Mesendoderm (in vitro differentiated cells): ENCODE measurements around the gene MORC3.
"Not testable (repeated sequence)": the region's sequence is repeated elsewhere in the genome, so short reads cannot be mapped to it uniquely, and the experiment has no call there.

Experiments used
- DNase-seq: peaks from one replicate; pipeline ENCODE4 v3.0.0; 2013
- H2AK5ac ChIP-seq: 2 replicates; pipeline ENCODE4 v1.6.1; 2013; ENCODE audit warnings: low read length, inconsistent platforms
- H2BK120ac ChIP-seq: 2 replicates; pipeline ENCODE4 v1.6.1; 2013; ENCODE audit warnings: low read depth, mild to moderate bottlenecking, low read length, moderate library complexity, mixed read lengths
- H2BK15ac ChIP-seq: replicated peaks from 2 replicates; pipeline ENCODE4 v1.6.1; 2013; ENCODE audit warnings: low read depth, mild to moderate bottlenecking, moderate library complexity
- H2BK5ac ChIP-seq: 2 replicates; pipeline ENCODE4 v1.6.1; 2013; ENCODE audit warnings: low read length, inconsistent platforms
- H3K18ac ChIP-seq: 2 replicates; pipeline ENCODE4 v1.6.1; 2013; ENCODE audit warnings: mild to moderate bottlenecking, low read length, mixed read lengths
- H3K23ac ChIP-seq: one replicate; pipeline ENCODE4 v1.6.1; 2013; ENCODE audit warnings: low read length
- H3K27ac ChIP-seq: 2 replicates; pipeline ENCODE4 v1.5.1; 2013; ENCODE audit warnings: low read depth, mild to moderate bottlenecking, inconsistent platforms, low read length, moderate library complexity
- H3K27me3 ChIP-seq: 2 replicates; pipeline ENCODE4 v1.6.1; 2013; ENCODE audit warnings: low read length, control low read depth, mild to moderate bottlenecking, inconsistent platforms; ENCODE audit not compliant: insufficient read depth, poor library complexity
- H3K36me3 ChIP-seq: 2 replicates; pipeline ENCODE4 v1.6.1; 2013; ENCODE audit warnings: low read length, inconsistent platforms; ENCODE audit not compliant: control insufficient read depth, insufficient read depth
- H3K4ac ChIP-seq: one replicate; pipeline ENCODE4 v1.6.1; 2013; ENCODE audit warnings: low read depth, mild to moderate bottlenecking, low read length, moderate library complexity
- H3K4me1 ChIP-seq: 2 replicates; pipeline ENCODE4 v1.6.1; 2013; ENCODE audit warnings: low read depth, low read length, inconsistent platforms; ENCODE audit not compliant: control insufficient read depth
- H3K4me2 ChIP-seq: 2 replicates; pipeline ENCODE4 v1.6.1; 2013; ENCODE audit warnings: low read length
- H3K4me3 ChIP-seq: 2 replicates; pipeline ENCODE4 v1.5.1; 2013; ENCODE audit warnings: mild to moderate bottlenecking, low read length
- H3K56ac ChIP-seq: one replicate; pipeline ENCODE4 v1.6.1; 2013; ENCODE audit warnings: low read length
- H3K79me1 ChIP-seq: 2 replicates; pipeline ENCODE4 v1.6.1; 2013; ENCODE audit warnings: low read length, inconsistent platforms
- H3K79me2 ChIP-seq: 2 replicates; pipeline ENCODE4 v1.6.1; 2013; ENCODE audit warnings: mild to moderate bottlenecking, low read length; ENCODE audit not compliant: control insufficient read depth, insufficient read depth
- H3K9ac ChIP-seq: 2 replicates; pipeline ENCODE4 v1.6.1; 2013; ENCODE audit warnings: low read length, inconsistent platforms
- H4K5ac ChIP-seq: one replicate; pipeline ENCODE4 v1.6.1; 2013; ENCODE audit warnings: low read length
- H4K8ac ChIP-seq: one replicate; pipeline ENCODE4 v1.6.1; 2013; ENCODE audit warnings: low read depth, mild to moderate bottlenecking, control low read depth, low read length, moderate library complexity
- WGBS: extraction: QIAGEN DNeasy Blood & Tissue Kit; methylation state at CpG from one replicate; pipeline ENCODE4 v1.1.7; 2013; ENCODE audit warnings: low lambda C conversion rate, missing lambda C conversion rate; ENCODE audit not compliant: insufficient coverage; ENCODE audit errors: extremely low coverage; 5-methylcytosine and 5-hydroxymethylcytosine counted together

The MORC3 gene

DNA sequence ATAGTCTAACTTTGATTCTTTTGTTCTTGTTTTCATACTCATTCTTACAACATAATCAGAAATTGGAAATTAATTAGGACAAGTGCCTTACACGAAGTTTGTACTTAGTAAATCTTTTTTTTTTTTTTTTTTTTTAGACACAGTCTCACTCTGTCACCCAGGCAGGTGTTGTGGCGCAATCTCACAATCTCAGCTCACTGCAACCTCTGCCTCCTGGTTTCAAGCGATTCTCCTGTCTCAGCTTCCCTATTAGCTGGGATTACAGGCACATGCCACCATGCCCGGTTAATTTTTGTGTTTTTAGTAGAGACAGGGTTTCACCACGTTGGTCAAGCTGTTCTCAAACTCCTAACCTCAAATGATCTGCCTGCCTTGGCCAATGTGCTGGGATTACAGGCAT, 77.6 kb downstream of the MORC3 start:
- Histone ChIP-seq H2BK5ac (no peak overlapping the region), H3K56ac (no peak overlapping the region), H2AK5ac (no peak overlapping the region), H4K5ac (no peak overlapping the region), H2BK120ac (no peak overlapping the region), H3K79me1 (no peaks in the 10 kb centered on the region), H3K4ac (no peak overlapping the region), H3K9ac (no peak overlapping the region), H2BK15ac (no peak overlapping the region), H3K36me3 (peaks cover under 1% of the 10 kb centered on the region), H3K27ac (no peak overlapping the region), H3K79me2 (no peaks in the 10 kb centered on the region), H3K27me3 (no peaks in the 10 kb centered on the region), H3K4me1 (no peaks in the 10 kb centered on the region), H3K4me2 (no peak overlapping the region), H4K8ac (no peak overlapping the region), H3K18ac (no peak overlapping the region), H3K4me3 (no peak overlapping the region), H3K23ac (no peak overlapping the region)
- DNase-seq, result no peak
- no CpG with 5 or more reads among the region's 5 CpGs for WGBS

DNA sequence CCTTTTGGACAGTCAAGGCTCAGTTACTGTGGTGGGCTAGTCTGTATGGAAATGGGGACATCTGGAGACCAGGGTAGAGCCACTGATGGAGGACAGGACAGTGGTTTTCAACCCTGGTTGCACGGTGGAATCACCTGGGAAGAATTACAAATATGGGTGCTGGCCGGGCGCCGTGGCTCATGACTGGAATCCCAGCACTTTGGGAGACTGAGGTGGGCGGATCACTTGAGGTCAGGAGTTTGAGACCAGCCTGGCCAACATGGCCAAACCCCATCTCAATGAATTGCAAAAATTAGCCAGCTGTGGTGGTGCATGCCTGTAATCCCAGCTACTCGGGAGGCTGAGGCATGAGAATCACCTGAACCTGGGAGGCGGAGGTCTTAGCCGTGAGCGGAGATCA, 79.7 kb downstream of the MORC3 start:
- not testable (repeated sequence) for H3K4me2 ChIP-seq, H3K18ac ChIP-seq, H2AK5ac ChIP-seq, H3K4me3 ChIP-seq, DNase-seq, H2BK120ac ChIP-seq, H3K9ac ChIP-seq, H4K8ac ChIP-seq, H3K27me3 ChIP-seq, H3K79me2 ChIP-seq, H3K27ac ChIP-seq, H2BK15ac ChIP-seq, H3K36me3 ChIP-seq, H3K4ac ChIP-seq, H3K79me1 ChIP-seq, H3K56ac ChIP-seq, H4K5ac ChIP-seq, H2BK5ac ChIP-seq, H3K23ac ChIP-seq, H3K4me1 ChIP-seq
- no CpG with 5 or more reads among the region's 9 CpGs for WGBS

DNA sequence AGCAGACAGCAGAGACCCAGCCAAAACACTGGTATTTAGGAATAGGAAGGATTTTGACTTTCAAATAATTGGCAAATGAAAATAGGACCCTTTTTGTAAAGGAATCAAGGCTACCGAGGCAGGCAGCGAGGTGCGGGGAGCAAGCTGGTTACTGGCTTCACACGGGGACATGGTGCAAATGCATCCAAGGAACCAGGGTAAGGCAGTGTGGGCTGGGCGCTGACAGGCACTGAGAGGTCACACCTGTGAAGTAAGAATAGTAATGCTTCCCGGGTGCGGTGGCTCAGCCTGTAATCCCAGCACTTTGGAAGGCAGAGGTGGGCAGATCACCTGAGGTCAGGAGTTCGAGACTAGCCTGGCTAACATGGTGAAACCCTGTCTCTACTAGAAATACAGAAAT, 80.7 kb downstream of the MORC3 start:
- Histone ChIP-seq H3K9ac (no peak overlapping the region), H2BK120ac (no peak overlapping the region), H3K79me2 (no peaks in the 10 kb centered on the region), H3K4ac (no peak overlapping the region), H2BK5ac (no peak overlapping the region), H3K23ac (no peak overlapping the region), H3K4me1 (no peaks in the 10 kb centered on the region), H2BK15ac (no peak overlapping the region), H3K18ac (no peak overlapping the region), H2AK5ac (no peak overlapping the region), H4K5ac (no peak overlapping the region), H3K27me3 (no peaks in the 10 kb centered on the region), H4K8ac (no peak overlapping the region), H3K36me3 (peaks cover 7% of the 10 kb centered on the region), H3K56ac (no peak overlapping the region), H3K4me3 (no peak overlapping the region), H3K4me2 (no peak overlapping the region), H3K79me1 (no peaks in the 10 kb centered on the region), H3K27ac (no peak overlapping the region)
- no CpG with 5 or more reads among the region's 8 CpGs for WGBS
- no peak for DNase-seq

DNA sequence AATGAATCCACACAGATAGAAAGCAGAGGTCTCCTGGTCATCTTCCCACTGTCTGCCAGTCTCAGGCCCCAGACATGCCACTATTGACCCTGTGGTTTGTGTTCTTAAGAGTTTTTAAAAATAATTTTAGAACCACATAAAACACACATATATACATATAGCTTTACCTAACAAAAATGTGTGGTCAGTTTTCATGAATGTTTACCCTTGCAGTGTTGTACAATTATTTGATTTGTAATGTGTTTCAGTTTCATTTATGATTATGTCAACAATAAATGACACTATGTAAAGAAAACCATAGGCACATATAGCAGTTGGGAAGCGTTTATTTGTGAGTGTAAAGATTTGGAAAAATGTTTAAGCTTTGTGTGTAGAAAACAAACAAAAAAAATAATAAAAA, 82.3 kb downstream of the MORC3 start:
- no peaks in the 10 kb centered on the region for H3K79me1 ChIP-seq
- no peak for DNase-seq
- H3K23ac ChIP-seq, result no peak overlapping the region
- no peak overlapping the region for H3K18ac ChIP-seq
- H3K9ac ChIP-seq, result no peak overlapping the region
- H2BK120ac ChIP-seq, result no peak overlapping the region
- no peak overlapping the region for H4K5ac ChIP-seq
- no peak overlapping the region for H2AK5ac ChIP-seq
- H3K4me1 ChIP-seq, result no peaks in the 10 kb centered on the region
- H3K4me3 ChIP-seq, result no peak overlapping the region
- WGBS, result 100% methylated on average over 1 of the region's 1 CpG
- H3K56ac ChIP-seq, result no peak overlapping the region
- H3K79me2 ChIP-seq, result no peaks in the 10 kb centered on the region
- H2BK5ac ChIP-seq, result no peak overlapping the region
- H3K36me3 ChIP-seq, result peaks cover 7% of the 10 kb centered on the region
- H4K8ac ChIP-seq, result no peak overlapping the region
- H3K27ac ChIP-seq, result no peak overlapping the region
- H3K4ac ChIP-seq, result no peak overlapping the region
- no peak overlapping the region for H3K4me2 ChIP-seq
- no peaks in the 10 kb centered on the region for H3K27me3 ChIP-seq
- no peak overlapping the region for H2BK15ac ChIP-seq

DNA sequence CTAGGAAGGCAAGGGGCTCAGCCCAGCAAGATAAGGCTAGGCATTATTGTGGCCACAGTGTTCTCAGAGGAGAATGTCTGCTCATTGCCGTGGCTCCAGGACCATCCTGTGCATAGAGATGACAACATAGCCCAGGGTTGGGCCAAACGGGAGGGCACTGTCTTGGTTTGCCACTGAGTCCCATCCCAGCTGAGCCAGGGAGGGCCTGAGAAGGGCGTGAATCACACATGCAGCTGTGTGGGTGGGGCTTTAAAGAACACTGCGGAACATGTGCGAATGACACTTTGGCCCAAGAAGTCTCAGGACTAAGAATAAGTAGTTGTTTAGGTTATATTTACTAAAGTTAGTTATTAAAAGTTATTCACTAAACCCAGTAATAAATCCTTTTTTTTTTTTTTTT, 83.7 kb downstream of the MORC3 start:
- H3K36me3 ChIP-seq, result peaks cover 7% of the 10 kb centered on the region
- H3K23ac ChIP-seq, result no peak overlapping the region
- DNase-seq, result no peak
- no peak overlapping the region for H4K5ac ChIP-seq
- H3K56ac ChIP-seq, result no peak overlapping the region
- H3K9ac ChIP-seq, result no peak overlapping the region
- H2AK5ac ChIP-seq, result no peak overlapping the region
- H3K4ac ChIP-seq, result no peak overlapping the region
- H3K27ac ChIP-seq, result no peak overlapping the region
- WGBS, result no CpG with 5 or more reads among the region's 5 CpGs
- no peak overlapping the region for H3K4me2 ChIP-seq
- no peak overlapping the region for H2BK120ac ChIP-seq
- H3K18ac ChIP-seq, result no peak overlapping the region
- no peak overlapping the region for H3K4me3 ChIP-seq
- no peaks in the 10 kb centered on the region for H3K4me1 ChIP-seq
- H3K79me2 ChIP-seq, result no peaks in the 10 kb centered on the region
- no peaks in the 10 kb centered on the region for H3K27me3 ChIP-seq
- no peaks in the 10 kb centered on the region for H3K79me1 ChIP-seq
- no peak overlapping the region for H4K8ac ChIP-seq
- H2BK15ac ChIP-seq, result no peak overlapping the region
- H2BK5ac ChIP-seq, result no peak overlapping the region

DNA sequence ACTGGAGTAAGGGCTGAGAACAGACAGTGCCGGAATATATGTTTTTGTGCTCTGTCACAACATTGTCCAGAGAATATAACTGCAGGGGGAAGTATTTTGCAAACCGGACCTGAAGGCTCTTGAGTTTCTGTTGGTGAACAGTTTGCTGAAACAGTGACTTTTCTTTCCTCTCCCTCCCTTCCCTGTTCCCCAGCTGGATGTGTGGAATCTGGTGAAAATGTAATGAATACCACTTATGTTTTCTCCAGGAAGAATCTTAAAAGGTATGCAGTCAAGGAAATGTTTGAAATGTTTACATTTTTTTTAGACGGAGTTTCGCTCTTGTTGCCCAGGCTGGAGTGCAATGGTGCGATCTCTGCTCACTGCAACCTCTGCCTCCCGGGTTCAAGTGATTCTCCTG, 88.6 kb downstream of the MORC3 start:
- no peaks in the 10 kb centered on the region for H3K27me3 ChIP-seq
- no peak overlapping the region for H2BK15ac ChIP-seq
- H2AK5ac ChIP-seq, result no peak overlapping the region
- DNase-seq, result no peak
- H4K8ac ChIP-seq, result no peak overlapping the region
- no CpG with 5 or more reads among the region's 6 CpGs for WGBS
- no peak overlapping the region for H2BK5ac ChIP-seq
- H3K9ac ChIP-seq, result no peak overlapping the region
- no peaks in the 10 kb centered on the region for H3K79me1 ChIP-seq
- H3K23ac ChIP-seq, result no peak overlapping the region
- H3K56ac ChIP-seq, result no peak overlapping the region
- H3K36me3 ChIP-seq, result peaks cover 5% of the 10 kb centered on the region
- no peak overlapping the region for H4K5ac ChIP-seq
- no peak overlapping the region for H3K27ac ChIP-seq
- H3K4me3 ChIP-seq, result no peak overlapping the region
- no peak overlapping the region for H3K4ac ChIP-seq
- no peak overlapping the region for H3K4me2 ChIP-seq
- H3K18ac ChIP-seq, result no peak overlapping the region
- no peaks in the 10 kb centered on the region for H3K4me1 ChIP-seq
- H2BK120ac ChIP-seq, result no peak overlapping the region
- H3K79me2 ChIP-seq, result no peaks in the 10 kb centered on the region
